ENCODE results near the gene ARMC9.
"Not testable (repeated sequence)": the region's sequence is repeated elsewhere in the genome, so short reads cannot be mapped to it uniquely, and the experiment has no call there.

- not testable (repeated sequence) for TF ChIP-seq CTCF, POLR2A (IDR thresholded peaks at IDR 0.05)
Measured at GRCh38 chr2:231304259-231304658, 105.8 kb downstream of the ARMC9 start.
